Measurements from ENCODE around the gene RIN3. TPM values are rescaled to one million over a fixed set of nuclear protein-coding genes. Genes with fewer than 3 reads are reported as not detected.

Gene RIN3
- polyA plus RNA-seq, 4 donors: 5.6 to 7.6 (median 6.7) TPM

- no peak for DNase-seq (ENCODE audit: low read depth in 4 of 4, low spot score in 2 of 4)
These were observed 216.2 kb downstream of the RIN3 start for GRCh38 chr14:92729634-92730358.

GRCh38 chr14:92731622-92732115 is 218.1 kb downstream of the RIN3 start:
- no peak for DNase-seq (ENCODE audit: low read depth in 4 of 4, low spot score in 2 of 4)

GRCh38 chr14:92733007-92733406 is 219.4 kb downstream of the RIN3 start:
- no peak for DNase-seq (ENCODE audit: low read depth in 4 of 4, low spot score in 2 of 4)

GRCh38 chr14:92734618-92735017 is 221.0 kb downstream of the RIN3 start:
- no peak for DNase-seq (ENCODE audit: low read depth in 4 of 4, low spot score in 2 of 4)

- DNase-seq (ENCODE audit: low read depth in 4 of 4, low spot score in 2 of 4): no peak
These were observed 221.8 kb downstream of the RIN3 start for GRCh38 chr14:92735344-92735743.

GRCh38 chr14:92737206-92737605 is 223.6 kb downstream of the RIN3 start:
- no peak for DNase-seq (ENCODE audit: low read depth in 4 of 4, low spot score in 2 of 4)

GRCh38 chr14:92737619-92738188 is 224.1 kb downstream of the RIN3 start:
- no peak for DNase-seq (ENCODE audit: low read depth in 4 of 4, low spot score in 2 of 4)

Other genes with a start within 250 kb of the RIN3 start
- gene SLC24A4, start 190.6 kb upstream of the RIN3 start, polyA plus RNA-seq (ENCODE audit: insufficient read length in 4 of 4): under 1 TPM; 0.20 to 0.37 (median 0.27) TPM
- 100 to 1,000 TPM; 117 to 139 (median 127) TPM for gene LGMN, start 234.8 kb downstream of the RIN3 start, polyA plus RNA-seq (ENCODE audit: insufficient read length in 4 of 4)